ENCODE results near the gene SDSL.

- TF ChIP-seq, protein P1, sequence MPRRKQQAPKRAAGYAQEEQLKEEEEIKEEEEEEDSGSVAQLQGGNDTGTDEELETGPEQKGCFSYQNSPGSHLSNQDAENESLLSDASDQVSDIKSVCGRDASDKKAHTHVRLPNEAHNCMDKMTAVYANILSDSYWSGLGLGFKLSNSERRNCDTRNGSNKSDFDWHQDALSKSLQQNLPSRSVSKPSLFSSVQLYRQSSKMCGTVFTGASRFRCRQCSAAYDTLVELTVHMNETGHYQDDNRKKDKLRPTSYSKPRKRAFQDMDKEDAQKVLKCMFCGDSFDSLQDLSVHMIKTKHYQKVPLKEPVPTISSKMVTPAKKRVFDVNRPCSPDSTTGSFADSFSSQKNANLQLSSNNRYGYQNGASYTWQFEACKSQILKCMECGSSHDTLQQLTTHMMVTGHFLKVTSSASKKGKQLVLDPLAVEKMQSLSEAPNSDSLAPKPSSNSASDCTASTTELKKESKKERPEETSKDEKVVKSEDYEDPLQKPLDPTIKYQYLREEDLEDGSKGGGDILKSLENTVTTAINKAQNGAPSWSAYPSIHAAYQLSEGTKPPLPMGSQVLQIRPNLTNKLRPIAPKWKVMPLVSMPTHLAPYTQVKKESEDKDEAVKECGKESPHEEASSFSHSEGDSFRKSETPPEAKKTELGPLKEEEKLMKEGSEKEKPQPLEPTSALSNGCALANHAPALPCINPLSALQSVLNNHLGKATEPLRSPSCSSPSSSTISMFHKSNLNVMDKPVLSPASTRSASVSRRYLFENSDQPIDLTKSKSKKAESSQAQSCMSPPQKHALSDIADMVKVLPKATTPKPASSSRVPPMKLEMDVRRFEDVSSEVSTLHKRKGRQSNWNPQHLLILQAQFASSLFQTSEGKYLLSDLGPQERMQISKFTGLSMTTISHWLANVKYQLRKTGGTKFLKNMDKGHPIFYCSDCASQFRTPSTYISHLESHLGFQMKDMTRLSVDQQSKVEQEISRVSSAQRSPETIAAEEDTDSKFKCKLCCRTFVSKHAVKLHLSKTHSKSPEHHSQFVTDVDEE (CRISPR knock-in tag; IDR thresholded peaks at IDR 0.05), result no peak
- TF ChIP-seq, protein P2, sequence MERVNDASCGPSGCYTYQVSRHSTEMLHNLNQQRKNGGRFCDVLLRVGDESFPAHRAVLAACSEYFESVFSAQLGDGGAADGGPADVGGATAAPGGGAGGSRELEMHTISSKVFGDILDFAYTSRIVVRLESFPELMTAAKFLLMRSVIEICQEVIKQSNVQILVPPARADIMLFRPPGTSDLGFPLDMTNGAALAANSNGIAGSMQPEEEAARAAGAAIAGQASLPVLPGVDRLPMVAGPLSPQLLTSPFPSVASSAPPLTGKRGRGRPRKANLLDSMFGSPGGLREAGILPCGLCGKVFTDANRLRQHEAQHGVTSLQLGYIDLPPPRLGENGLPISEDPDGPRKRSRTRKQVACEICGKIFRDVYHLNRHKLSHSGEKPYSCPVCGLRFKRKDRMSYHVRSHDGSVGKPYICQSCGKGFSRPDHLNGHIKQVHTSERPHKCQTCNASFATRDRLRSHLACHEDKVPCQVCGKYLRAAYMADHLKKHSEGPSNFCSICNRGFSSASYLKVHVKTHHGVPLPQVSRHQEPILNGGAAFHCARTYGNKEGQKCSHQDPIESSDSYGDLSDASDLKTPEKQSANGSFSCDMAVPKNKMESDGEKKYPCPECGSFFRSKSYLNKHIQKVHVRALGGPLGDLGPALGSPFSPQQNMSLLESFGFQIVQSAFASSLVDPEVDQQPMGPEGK (CRISPR knock-in tag; IDR thresholded peaks at IDR 0.05; ENCODE audit: borderline replicate concordance), result no peak
- TF ChIP-seq, protein P3, sequence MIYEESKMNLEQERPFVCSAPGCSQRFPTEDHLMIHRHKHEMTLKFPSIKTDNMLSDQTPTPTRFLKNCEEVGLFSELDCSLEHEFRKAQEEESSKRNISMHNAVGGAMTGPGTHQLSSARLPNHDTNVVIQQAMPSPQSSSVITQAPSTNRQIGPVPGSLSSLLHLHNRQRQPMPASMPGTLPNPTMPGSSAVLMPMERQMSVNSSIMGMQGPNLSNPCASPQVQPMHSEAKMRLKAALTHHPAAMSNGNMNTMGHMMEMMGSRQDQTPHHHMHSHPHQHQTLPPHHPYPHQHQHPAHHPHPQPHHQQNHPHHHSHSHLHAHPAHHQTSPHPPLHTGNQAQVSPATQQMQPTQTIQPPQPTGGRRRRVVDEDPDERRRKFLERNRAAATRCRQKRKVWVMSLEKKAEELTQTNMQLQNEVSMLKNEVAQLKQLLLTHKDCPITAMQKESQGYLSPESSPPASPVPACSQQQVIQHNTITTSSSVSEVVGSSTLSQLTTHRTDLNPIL (CRISPR knock-in tag; IDR thresholded peaks at IDR 0.05; ENCODE audit: low read depth), result no peak
These were observed 23.6 kb upstream of the SDSL start for GRCh38 chr12:113398346-113399290.
